SJSA1 (cell line): ENCODE results near the gene GTF2F2. TPM values are rescaled to one million over a fixed set of nuclear protein-coding genes. Genes with fewer than 3 reads are reported as not detected.

Experiments used
- DNase-seq, 2 experiments: peaks; one replicate each; pipeline ENCODE4 v3.0.0-alpha.2; 2015 to 2020; ENCODE audit warnings: low spot score in 2 of 2, low read depth in 1 of 2
- H3K27ac ChIP-seq: fragments of 250-450 bp; sonication (Bioruptor Pico); 2 replicates; pipeline ENCODE4 v1.5.1; 2020; ENCODE audit warnings: mild to moderate bottlenecking, moderate library complexity
- H3K27me3 ChIP-seq: fragments of 250-450 bp; sonication (Bioruptor Pico); replicated peaks from 2 replicates; pipeline ENCODE4 v1.5.1; 2020; ENCODE audit warnings: mild to moderate bottlenecking, moderate library complexity
- H3K36me3 ChIP-seq: fragments of 250-450 bp; sonication (Bioruptor Pico); 2 replicates; pipeline ENCODE4 v1.5.1; 2020; ENCODE audit warnings: mild to moderate bottlenecking
- H3K4me1 ChIP-seq: fragments of 250-450 bp; sonication (Bioruptor Pico); replicated peaks from 2 replicates; pipeline ENCODE4 v1.6.1; 2021; ENCODE audit warnings: mild to moderate bottlenecking
- H3K4me3 ChIP-seq: fragments of 250-450 bp; sonication (Bioruptor Pico); 2 replicates; pipeline ENCODE4 v1.5.1; 2020; ENCODE audit warnings: mild to moderate bottlenecking
- H3K9me3 ChIP-seq: fragments of 250-450 bp; sonication (Bioruptor Pico); replicated peaks from 2 replicates; pipeline ENCODE4 v1.5.1; 2020; ENCODE audit warnings: mild to moderate bottlenecking
- total RNA-seq: library from RNA; depleted of rRNA; stranded (reverse); fragments of >200 nt; shearing (Covaris generic); gene quantifications from 2 replicates; pipeline ENCODE4 v1.2.3, GENCODE V29; 2014

GTF2F2 gene
- total RNA-seq, 1 experiment from 2014 or later, result 37.7 TPM

- H3K36me3 ChIP-seq, result no peaks in the 10 kb centered on the region
- no peaks in the 10 kb centered on the region for H3K9me3 ChIP-seq
- H3K27ac ChIP-seq, result peak overlapping the region; percentile 71
- DNase-seq, result peak in 1 of 2 experiments; percentile 17
- no peak overlapping the region for H3K4me3 ChIP-seq
- H3K4me1 ChIP-seq, result peaks cover 34% of the 10 kb centered on the region
- no peaks in the 10 kb centered on the region for H3K27me3 ChIP-seq
These were observed 100.1 kb downstream of the GTF2F2 start for GRCh38 chr13:45220403-45220802.

- Histone ChIP-seq H3K4me1 (peaks cover 34% of the 10 kb centered on the region), H3K27ac (no peak overlapping the region), H3K27me3 (no peaks in the 10 kb centered on the region), H3K36me3 (no peaks in the 10 kb centered on the region), H3K9me3 (no peaks in the 10 kb centered on the region), H3K4me3 (no peak overlapping the region)
- no peak for DNase-seq
These were observed 102.2 kb downstream of the GTF2F2 start for GRCh38 chr13:45222516-45222915.

- H3K9me3 ChIP-seq, result no peaks in the 10 kb centered on the region
- no peak overlapping the region for H3K4me3 ChIP-seq
- H3K4me1 ChIP-seq, result peaks cover 34% of the 10 kb centered on the region
- DNase-seq, result no peak
- no peak overlapping the region for H3K27ac ChIP-seq
- H3K27me3 ChIP-seq, result no peaks in the 10 kb centered on the region
- no peaks in the 10 kb centered on the region for H3K36me3 ChIP-seq
These were observed 102.6 kb downstream of the GTF2F2 start for GRCh38 chr13:45222919-45223318.

GRCh38 chr13:45224176-45224575 lies 103.9 kb downstream of the GTF2F2 start:
- Histone ChIP-seq H3K36me3 (no peaks in the 10 kb centered on the region), H3K27ac (no peak overlapping the region), H3K9me3 (no peaks in the 10 kb centered on the region), H3K27me3 (no peaks in the 10 kb centered on the region), H3K4me1 (peaks cover 24% of the 10 kb centered on the region), H3K4me3 (no peak overlapping the region)
- no peak for DNase-seq

GRCh38 chr13:45225370-45225769 lies 105.1 kb downstream of the GTF2F2 start:
- Histone ChIP-seq H3K4me3 (no peak overlapping the region), H3K27ac (no peak overlapping the region), H3K9me3 (no peaks in the 10 kb centered on the region)

GRCh38 chr13:45226024-45226423 lies 105.7 kb downstream of the GTF2F2 start:
- Histone ChIP-seq H3K4me1 (peaks cover 6% of the 10 kb centered on the region), H3K27ac (no peak overlapping the region)
- no peak for DNase-seq

More at GRCh38 chr13:45225370-45225769, 105.1 kb downstream of the GTF2F2 start:
- Histone ChIP-seq H3K27me3 (no peaks in the 10 kb centered on the region), H3K36me3 (no peaks in the 10 kb centered on the region), H3K4me1 (peaks cover 12% of the 10 kb centered on the region)
- DNase-seq, result no peak

GRCh38 chr13:45228002-45228401 lies 107.7 kb downstream of the GTF2F2 start:
- no peak for DNase-seq
- H3K36me3 ChIP-seq, result no peaks in the 10 kb centered on the region
- no peaks in the 10 kb centered on the region for H3K9me3 ChIP-seq
- H3K4me1 ChIP-seq, result no peaks in the 10 kb centered on the region
- H3K27ac ChIP-seq, result no peak overlapping the region
- no peaks in the 10 kb centered on the region for H3K27me3 ChIP-seq
- no peak overlapping the region for H3K4me3 ChIP-seq

More at GRCh38 chr13:45226024-45226423, 105.7 kb downstream of the GTF2F2 start:
- Histone ChIP-seq H3K4me3 (no peak overlapping the region), H3K9me3 (no peaks in the 10 kb centered on the region), H3K27me3 (no peaks in the 10 kb centered on the region), H3K36me3 (no peaks in the 10 kb centered on the region)

GRCh38 chr13:45229172-45229571 lies 108.9 kb downstream of the GTF2F2 start:
- Histone ChIP-seq H3K9me3 (no peaks in the 10 kb centered on the region), H3K4me3 (no peak overlapping the region), H3K36me3 (no peaks in the 10 kb centered on the region), H3K4me1 (no peaks in the 10 kb centered on the region), H3K27ac (no peak overlapping the region), H3K27me3 (no peaks in the 10 kb centered on the region)
- no peak for DNase-seq

GRCh38 chr13:45231305-45231704 lies 111.0 kb downstream of the GTF2F2 start:
- peaks cover 7% of the 10 kb centered on the region for H3K4me1 ChIP-seq
- no peaks in the 10 kb centered on the region for H3K36me3 ChIP-seq
- H3K4me3 ChIP-seq, result no peak overlapping the region
- no peaks in the 10 kb centered on the region for H3K9me3 ChIP-seq
- H3K27ac ChIP-seq, result no peak overlapping the region
- H3K27me3 ChIP-seq, result no peaks in the 10 kb centered on the region
- no peak for DNase-seq

GRCh38 chr13:45231722-45232121 lies 111.4 kb downstream of the GTF2F2 start:
- no peaks in the 10 kb centered on the region for H3K27me3 ChIP-seq
- no peak for DNase-seq
- H3K4me3 ChIP-seq, result no peak overlapping the region
- H3K9me3 ChIP-seq, result no peaks in the 10 kb centered on the region
- peaks cover 11% of the 10 kb centered on the region for H3K4me1 ChIP-seq
- no peak overlapping the region for H3K27ac ChIP-seq
- H3K36me3 ChIP-seq, result no peaks in the 10 kb centered on the region

- Histone ChIP-seq H3K27ac (no peak overlapping the region), H3K4me3 (no peak overlapping the region), H3K27me3 (no peaks in the 10 kb centered on the region), H3K4me1 (peaks cover 11% of the 10 kb centered on the region), H3K36me3 (no peaks in the 10 kb centered on the region), H3K9me3 (no peaks in the 10 kb centered on the region)
- DNase-seq, result no peak
These were observed 112.3 kb downstream of the GTF2F2 start for GRCh38 chr13:45232591-45232990.

- Histone ChIP-seq H3K4me1 (peaks cover 16% of the 10 kb centered on the region), H3K4me3 (no peak overlapping the region), H3K9me3 (no peaks in the 10 kb centered on the region), H3K36me3 (0 out of 2 replicates have a peak, but pooled peaks cover 2% of the 10 kb centered on the region), H3K27me3 (no peaks in the 10 kb centered on the region), H3K27ac (no peak overlapping the region)
- no peak for DNase-seq
These were observed 118.9 kb downstream of the GTF2F2 start for GRCh38 chr13:45238945-45239795.

- Histone ChIP-seq H3K27me3 (no peaks in the 10 kb centered on the region), H3K36me3 (0 out of 2 replicates have a peak, but pooled peaks cover 2% of the 10 kb centered on the region), H3K4me1 (peaks cover 16% of the 10 kb centered on the region), H3K27ac (no peak overlapping the region), H3K9me3 (no peaks in the 10 kb centered on the region), H3K4me3 (no peak overlapping the region)
- no peak for DNase-seq
These were observed 119.8 kb downstream of the GTF2F2 start for GRCh38 chr13:45240143-45240542.

- Histone ChIP-seq H3K4me3 (no peak overlapping the region), H3K27me3 (no peaks in the 10 kb centered on the region), H3K27ac (no peak overlapping the region), H3K9me3 (no peaks in the 10 kb centered on the region), H3K36me3 (0 out of 2 replicates have a peak, but pooled peaks cover 2% of the 10 kb centered on the region), H3K4me1 (0 out of 2 replicates have a peak, but pooled peaks cover 5% of the 10 kb centered on the region)
- DNase-seq, result peak in 1 of 2 experiments; percentile 14
These were observed 121.8 kb downstream of the GTF2F2 start for GRCh38 chr13:45242070-45242469.
